ENCODE data around the gene SCN8A.
"Not testable (repeated sequence)": the region's sequence is repeated elsewhere in the genome, so short reads cannot be mapped to it uniquely, and the experiment has no call there.

The SCN8A gene

GRCh38 chr12:51829641-51830040 lies 238.6 kb downstream of the SCN8A start:
- intact Hi-C loops (cut with micrococcal nuclease), result loop anchor here (2.0 kb wide), 1 partner anchor 45 kb away; no protein-coding TSS in a partner anchor
- no peak overlapping the region for H3K4me3 Mint-ChIP-seq
- peaks cover 81% of the 10 kb centered on the region for H3K4me1 Mint-ChIP-seq (ENCODE audit: low read depth)
- no peaks in the 10 kb centered on the region for H3K36me3 Mint-ChIP-seq (ENCODE audit: low read depth)
- H3K9me3 Mint-ChIP-seq, result no peaks in the 10 kb centered on the region
- H3K27me3 Mint-ChIP-seq, result peaks cover 38% of the 10 kb centered on the region
- no peak overlapping the region for H3K27ac Mint-ChIP-seq

GRCh38 chr12:51831817-51832216 lies 240.8 kb downstream of the SCN8A start:
- H3K27ac Mint-ChIP-seq; H3K4me3 Mint-ChIP-seq; intact Hi-C loops (cut with micrococcal nuclease); H3K36me3 Mint-ChIP-seq (ENCODE audit: low read depth); H3K9me3 Mint-ChIP-seq: not testable (repeated sequence)
- Mint-ChIP-seq H3K4me1 (ENCODE audit: low read depth) (peaks cover 69% of the 10 kb centered on the region), H3K27me3 (peaks cover 36% of the 10 kb centered on the region)

- H3K27ac Mint-ChIP-seq, result no peak overlapping the region
- H3K4me3 Mint-ChIP-seq, result peak overlapping the region; percentile 21
- H3K36me3 Mint-ChIP-seq (ENCODE audit: low read depth), result no peaks in the 10 kb centered on the region
- peaks cover 37% of the 10 kb centered on the region for H3K27me3 Mint-ChIP-seq
- no peaks in the 10 kb centered on the region for H3K9me3 Mint-ChIP-seq
- peaks cover 62% of the 10 kb centered on the region for H3K4me1 Mint-ChIP-seq (ENCODE audit: low read depth)
- intact Hi-C loops (cut with micrococcal nuclease), result no loop called here
Measured at GRCh38 chr12:51832354-51833107, 241.5 kb downstream of the SCN8A start.

DNA sequence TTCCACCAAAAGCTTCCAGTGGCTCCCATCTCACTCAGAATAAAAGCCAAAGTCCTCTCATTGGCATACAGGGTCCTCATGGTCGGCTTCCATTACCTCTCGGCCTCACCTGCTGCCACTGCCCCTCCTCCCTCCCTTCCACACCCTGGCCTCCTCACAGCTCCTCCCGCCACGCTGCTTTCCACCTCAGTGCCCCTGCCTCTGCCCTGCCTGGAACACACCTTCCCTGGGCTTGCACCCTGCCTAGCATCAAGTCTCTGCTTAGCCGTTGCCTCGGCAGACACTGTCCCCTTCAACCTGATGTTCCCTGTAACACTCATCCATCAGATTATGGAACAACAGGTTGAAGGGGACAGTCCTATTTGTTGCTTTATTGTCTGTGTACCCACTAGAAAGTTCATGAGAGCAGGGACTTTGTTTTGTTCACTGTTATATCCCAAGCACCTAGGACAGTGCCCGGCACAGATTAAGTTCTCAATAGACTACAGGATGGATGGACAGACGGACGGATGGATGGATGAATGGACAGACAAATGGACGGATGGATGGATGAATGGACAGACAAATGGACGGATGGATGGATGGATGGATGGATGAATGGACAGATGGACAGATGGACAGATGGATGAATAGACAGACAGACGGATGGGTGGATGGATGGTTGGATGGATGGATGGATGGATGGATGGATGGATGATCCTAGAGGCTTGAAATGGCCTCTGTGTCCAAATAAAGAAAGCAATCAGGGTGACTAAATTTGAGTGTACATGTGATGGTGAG lies 242.6 kb downstream of the SCN8A start:
- H3K4me1 Mint-ChIP-seq (ENCODE audit: low read depth), result peaks cover 61% of the 10 kb centered on the region
- H3K9me3 Mint-ChIP-seq, result no peaks in the 10 kb centered on the region
- H3K4me3 Mint-ChIP-seq, result no peak overlapping the region
- no peaks in the 10 kb centered on the region for H3K36me3 Mint-ChIP-seq (ENCODE audit: low read depth)
- peaks cover 40% of the 10 kb centered on the region for H3K27me3 Mint-ChIP-seq
- intact Hi-C loops (cut with micrococcal nuclease), result no loop called here
- no peak overlapping the region for H3K27ac Mint-ChIP-seq

DNA sequence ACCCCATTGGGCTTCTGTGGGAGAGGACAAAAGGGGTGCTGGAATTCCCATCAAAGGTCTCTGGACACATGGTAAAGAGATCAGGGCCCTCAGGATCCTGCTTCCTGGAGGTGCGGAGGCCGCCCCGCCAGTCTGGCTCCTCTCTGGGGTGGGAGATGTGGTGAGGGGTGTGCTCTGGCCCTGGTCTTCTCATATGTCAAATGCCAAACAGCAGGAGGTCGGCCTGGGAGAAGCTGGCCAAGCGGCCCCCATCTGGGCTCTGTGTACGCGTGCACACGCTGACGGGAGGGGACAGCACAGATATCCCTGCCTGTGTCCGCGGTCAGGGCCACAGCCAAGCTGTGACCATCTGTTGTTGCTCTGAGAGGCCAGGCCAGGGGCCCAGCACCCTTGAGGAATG lies 243.4 kb downstream of the SCN8A start:
- intact Hi-C loops (cut with micrococcal nuclease), result no loop called here
- peaks cover 42% of the 10 kb centered on the region for H3K27me3 Mint-ChIP-seq
- H3K4me3 Mint-ChIP-seq, result no peak overlapping the region
- peaks cover 61% of the 10 kb centered on the region for H3K4me1 Mint-ChIP-seq (ENCODE audit: low read depth)
- H3K9me3 Mint-ChIP-seq, result no peaks in the 10 kb centered on the region
- no peaks in the 10 kb centered on the region for H3K36me3 Mint-ChIP-seq (ENCODE audit: low read depth)
- no peak overlapping the region for H3K27ac Mint-ChIP-seq

DNA sequence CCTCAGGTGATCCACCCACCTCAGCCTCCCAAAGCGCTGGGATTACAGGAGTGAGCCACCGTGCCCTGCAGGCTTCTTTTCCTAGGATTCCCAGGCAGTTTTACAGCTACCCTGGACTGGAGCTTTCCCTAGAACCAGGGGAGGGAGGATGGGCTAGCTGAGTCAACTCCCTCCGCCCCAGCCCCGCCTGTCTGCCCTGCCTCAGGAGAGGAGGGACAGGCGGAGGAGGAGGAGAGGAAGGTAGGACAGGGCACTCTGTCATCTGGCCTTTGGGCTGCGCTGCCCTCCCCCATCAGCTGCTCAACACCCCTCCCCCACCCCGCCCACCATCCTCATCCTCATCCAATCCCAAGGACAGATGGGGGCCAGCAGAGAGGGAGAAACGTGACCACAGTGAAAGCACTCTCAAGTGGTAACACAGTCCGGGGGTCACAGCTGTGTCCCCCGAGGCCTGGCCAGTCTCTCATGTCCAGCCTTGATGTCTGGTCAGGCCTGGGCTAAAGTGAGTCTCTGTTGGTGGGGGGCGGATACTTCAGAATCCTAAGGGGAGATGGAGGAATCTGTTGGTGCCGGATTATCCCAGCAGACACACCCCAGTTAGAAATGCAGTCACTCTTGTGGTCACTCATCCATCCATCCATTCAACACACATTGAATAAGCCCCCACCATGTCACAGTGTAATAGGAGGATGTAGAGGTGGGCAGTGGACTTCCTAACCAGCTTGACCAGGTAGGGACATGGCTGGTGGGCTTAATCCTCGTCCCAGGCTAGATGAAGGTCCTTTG lies 245.2 kb downstream of the SCN8A start:
- no peak overlapping the region for H3K27ac Mint-ChIP-seq
- H3K4me3 Mint-ChIP-seq, result no peak overlapping the region
- no peaks in the 10 kb centered on the region for H3K36me3 Mint-ChIP-seq (ENCODE audit: low read depth)
- H3K9me3 Mint-ChIP-seq, result no peaks in the 10 kb centered on the region
- H3K4me1 Mint-ChIP-seq (ENCODE audit: low read depth), result peaks cover 64% of the 10 kb centered on the region
- H3K27me3 Mint-ChIP-seq, result peaks cover 43% of the 10 kb centered on the region
- intact Hi-C loops (cut with micrococcal nuclease), result no loop called here

GRCh38 chr12:51836827-51837173 lies 245.8 kb downstream of the SCN8A start:
- Mint-ChIP-seq H3K27ac (no peak overlapping the region), H3K27me3 (peaks cover 44% of the 10 kb centered on the region), H3K4me1 (ENCODE audit: low read depth) (peaks cover 59% of the 10 kb centered on the region), H3K36me3 (ENCODE audit: low read depth) (no peaks in the 10 kb centered on the region), H3K9me3 (no peaks in the 10 kb centered on the region), H3K4me3 (no peak overlapping the region)
- intact Hi-C loops (cut with micrococcal nuclease), result no loop called here

DNA sequence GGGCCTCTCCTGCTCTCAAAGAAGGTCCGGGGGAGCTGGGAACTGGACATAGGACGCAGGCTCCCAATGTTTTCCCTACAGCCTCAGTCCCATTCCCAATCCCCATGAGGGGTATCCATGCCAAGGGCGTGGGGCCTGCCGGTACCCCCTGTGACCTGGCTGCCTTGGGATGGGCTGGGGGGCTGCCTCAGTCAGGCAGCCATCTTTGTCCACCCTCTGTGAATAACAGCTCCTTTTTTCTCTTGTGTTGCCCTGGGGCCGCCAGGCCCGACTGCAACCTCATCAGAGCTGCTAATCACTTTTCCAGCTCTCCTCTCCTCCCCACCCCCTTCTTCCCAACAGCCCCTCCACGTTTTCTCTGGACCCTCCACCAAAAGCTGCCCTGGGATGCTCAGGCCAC lies 246.3 kb downstream of the SCN8A start:
- Mint-ChIP-seq H3K27me3 (peaks cover 46% of the 10 kb centered on the region), H3K27ac (no peak overlapping the region), H3K4me1 (ENCODE audit: low read depth) (peaks cover 56% of the 10 kb centered on the region), H3K36me3 (ENCODE audit: low read depth) (no peaks in the 10 kb centered on the region), H3K4me3 (no peak overlapping the region), H3K9me3 (no peaks in the 10 kb centered on the region)
- intact Hi-C loops (cut with micrococcal nuclease), result no loop called here

DNA sequence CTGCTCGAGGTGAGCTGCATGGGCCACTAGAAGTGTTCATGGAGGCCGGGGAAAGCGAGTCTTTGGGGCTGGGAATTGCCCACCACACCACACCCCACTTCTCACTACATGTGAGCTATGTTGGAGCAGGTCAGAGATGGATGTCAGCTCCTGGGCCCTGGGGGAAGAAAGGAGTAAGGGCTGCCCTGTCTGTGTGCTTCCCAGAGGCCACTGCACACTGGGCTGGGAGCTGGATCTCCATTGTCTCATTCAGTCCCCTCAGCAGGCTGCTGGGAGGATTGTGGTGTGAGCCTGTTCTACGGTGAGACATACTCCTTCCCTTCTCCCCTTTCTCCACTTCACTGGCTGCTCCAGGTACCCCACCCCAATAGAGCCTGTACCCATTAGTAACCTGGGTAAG lies 247.0 kb downstream of the SCN8A start:
- peaks cover 48% of the 10 kb centered on the region for H3K4me1 Mint-ChIP-seq (ENCODE audit: low read depth)
- peaks cover 46% of the 10 kb centered on the region for H3K27me3 Mint-ChIP-seq
- H3K9me3 Mint-ChIP-seq, result no peaks in the 10 kb centered on the region
- H3K4me3 Mint-ChIP-seq, result no peak overlapping the region
- intact Hi-C loops (cut with micrococcal nuclease), result no loop called here
- no peaks in the 10 kb centered on the region for H3K36me3 Mint-ChIP-seq (ENCODE audit: low read depth)
- peak overlapping the region; percentile 70 for H3K27ac Mint-ChIP-seq

GRCh38 chr12:51838762-51839161 lies 247.7 kb downstream of the SCN8A start:
- H3K27me3 Mint-ChIP-seq, result peaks cover 44% of the 10 kb centered on the region
- no peaks in the 10 kb centered on the region for H3K9me3 Mint-ChIP-seq
- H3K36me3 Mint-ChIP-seq (ENCODE audit: low read depth), result no peaks in the 10 kb centered on the region
- intact Hi-C loops (cut with micrococcal nuclease), result no loop called here
- H3K4me1 Mint-ChIP-seq (ENCODE audit: low read depth), result peaks cover 41% of the 10 kb centered on the region
- H3K4me3 Mint-ChIP-seq, result no peak overlapping the region
- peak overlapping the region; percentile 70 for H3K27ac Mint-ChIP-seq

DNA sequence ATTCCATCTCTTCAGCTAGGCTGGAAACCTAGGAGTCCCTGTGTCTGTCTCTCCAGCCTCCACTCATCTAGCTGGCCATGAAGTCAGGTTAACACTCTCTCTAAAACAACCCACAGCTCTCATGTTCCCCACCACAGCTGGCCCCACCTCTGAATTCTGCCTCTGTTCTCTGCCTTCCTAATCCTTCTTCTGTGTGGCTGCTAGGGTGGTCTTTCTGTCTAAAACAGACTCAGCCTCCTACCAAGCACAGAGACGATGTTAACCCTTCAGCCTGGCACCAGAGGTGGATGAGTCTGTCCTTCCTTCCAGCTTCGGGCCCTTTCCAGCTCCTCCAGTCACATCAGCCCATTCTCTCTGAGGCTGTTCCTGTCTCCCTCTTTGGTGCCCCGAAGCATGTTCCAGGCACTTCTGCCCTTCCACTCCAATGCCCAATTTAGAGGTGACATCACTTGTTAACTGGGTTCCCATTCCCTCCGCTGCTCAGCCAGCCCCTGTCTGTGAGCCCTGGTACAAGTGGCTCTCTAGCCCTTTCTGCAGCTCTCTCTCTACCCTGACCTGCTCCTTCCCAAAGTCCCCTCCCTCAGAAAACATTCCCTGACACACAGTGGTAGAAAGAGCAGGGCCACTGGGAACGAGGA lies 248.4 kb downstream of the SCN8A start:
- Mint-ChIP-seq H3K4me1 (ENCODE audit: low read depth) (peaks cover 40% of the 10 kb centered on the region), H3K9me3 (no peaks in the 10 kb centered on the region), H3K36me3 (ENCODE audit: low read depth) (no peaks in the 10 kb centered on the region), H3K27me3 (peaks cover 48% of the 10 kb centered on the region), H3K27ac (peak overlapping the region; percentile 70), H3K4me3 (no peak overlapping the region)
- intact Hi-C loops (cut with micrococcal nuclease), result no loop called here

GRCh38 chr12:51840966-51841365 lies 249.9 kb downstream of the SCN8A start:
- Mint-ChIP-seq H3K27ac (no peak overlapping the region), H3K4me1 (ENCODE audit: low read depth) (peaks cover 47% of the 10 kb centered on the region), H3K9me3 (no peaks in the 10 kb centered on the region), H3K36me3 (ENCODE audit: low read depth) (no peaks in the 10 kb centered on the region), H3K4me3 (no peak overlapping the region), H3K27me3 (peaks cover 63% of the 10 kb centered on the region)
- intact Hi-C loops (cut with micrococcal nuclease), result no loop called here

DNA sequence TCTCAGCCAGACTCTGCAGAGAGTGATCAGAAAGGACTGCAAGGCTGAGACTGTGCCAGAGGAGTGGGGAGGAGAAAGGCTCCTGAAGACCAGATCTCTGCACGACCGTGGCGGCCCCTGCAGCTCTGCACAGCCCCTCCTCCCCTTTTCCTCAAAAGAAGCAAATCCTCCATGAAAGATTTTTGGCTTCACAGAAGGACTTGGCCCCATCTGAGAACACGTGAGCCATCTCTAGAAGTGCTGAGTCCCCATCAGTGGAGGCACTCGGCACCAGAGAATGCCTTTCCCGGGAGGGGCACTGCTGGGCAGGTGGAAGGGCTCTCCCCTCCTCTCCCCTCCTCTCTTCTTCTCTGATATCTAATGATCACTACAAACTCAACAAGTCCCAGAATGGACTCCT lies 250.7 kb downstream of the SCN8A start:
- Mint-ChIP-seq H3K27ac (no peak overlapping the region), H3K4me1 (ENCODE audit: low read depth) (peaks cover 55% of the 10 kb centered on the region), H3K9me3 (no peaks in the 10 kb centered on the region), H3K4me3 (no peak overlapping the region), H3K36me3 (ENCODE audit: low read depth) (no peaks in the 10 kb centered on the region), H3K27me3 (peaks cover 70% of the 10 kb centered on the region)
- intact Hi-C loops (cut with micrococcal nuclease), result no loop called here

DNA sequence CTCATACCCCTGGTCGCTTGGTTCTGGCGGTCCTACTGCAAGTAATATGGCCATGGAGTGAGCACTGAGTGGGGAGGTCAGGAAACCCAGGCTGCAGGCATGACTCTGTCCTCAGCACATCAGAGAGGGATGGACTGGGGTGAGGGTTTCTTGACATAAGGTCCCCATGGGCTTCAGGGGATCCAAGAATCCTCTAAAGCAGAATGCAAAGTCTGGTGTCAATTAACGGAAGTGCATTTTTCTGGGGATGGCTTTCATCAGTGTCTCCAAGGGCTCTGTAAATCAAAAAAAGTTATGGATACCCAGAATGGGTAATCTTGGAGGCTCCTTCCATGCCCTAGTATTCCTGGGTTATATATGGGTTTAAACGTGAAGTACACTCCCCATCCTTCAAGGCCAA lies 253.8 kb downstream of the SCN8A start:
- H3K9me3 Mint-ChIP-seq, result no peaks in the 10 kb centered on the region
- H3K27ac Mint-ChIP-seq, result no peak overlapping the region
- H3K27me3 Mint-ChIP-seq, result peaks cover 66% of the 10 kb centered on the region
- intact Hi-C loops (cut with micrococcal nuclease), result no loop called here
- no peaks in the 10 kb centered on the region for H3K36me3 Mint-ChIP-seq (ENCODE audit: low read depth)
- H3K4me3 Mint-ChIP-seq, result no peak overlapping the region
- peaks cover 50% of the 10 kb centered on the region for H3K4me1 Mint-ChIP-seq (ENCODE audit: low read depth)
